Keratinocyte (primary cell): ENCODE results near the gene FILIP1. TPM values are rescaled to one million over a fixed set of nuclear protein-coding genes. Genes with fewer than 3 reads are reported as not detected.

Experiments
- DNase-seq: peaks from one replicate; pipeline ENCODE4 v3.0.0-alpha.2; 2011; ENCODE audit warnings: low read depth, missing footprints, low spot score
- FAIRE-seq: peaks from 2 replicates; lab custom pipeline; 2011; peaks lifted over from hg19 to GRCh38; lab: Jason Lieb, UNC
- H2AFZ ChIP-seq: 2 replicates; pipeline ENCODE4 v1.6.0; 2012; ENCODE audit warnings: low read length, control low read depth, inconsistent platforms; ENCODE audit not compliant: control insufficient read depth
- H3K27ac ChIP-seq: 2 replicates; pipeline ENCODE4 v1.5.1; 2011; ENCODE audit warnings: low read length; ENCODE audit not compliant: control insufficient read depth, insufficient read depth
- H3K27me3 ChIP-seq: 3 replicates; pipeline ENCODE4 v1.6.0; 2011; ENCODE audit warnings: low read length; ENCODE audit not compliant: control insufficient read depth, insufficient read depth; ENCODE audit errors: extremely low read depth
- H3K36me3 ChIP-seq, 2 experiments: 2 replicates in 1 of 2; 3 replicates in 1 of 2; pipeline ENCODE4 v1.5.1; 2011; ENCODE audit warnings: low read length in 2 of 2, mild to moderate bottlenecking in 1 of 2; ENCODE audit not compliant: control insufficient read depth in 2 of 2, insufficient read depth in 2 of 2; ENCODE audit errors: extremely low read depth in 1 of 2
- H3K4me1 ChIP-seq: 3 replicates; pipeline ENCODE4 v1.5.1; 2011; ENCODE audit warnings: low read length; ENCODE audit not compliant: control insufficient read depth, insufficient read depth; ENCODE audit errors: extremely low read depth
- H3K4me2 ChIP-seq: 3 replicates; pipeline ENCODE4 v1.6.0; 2011; ENCODE audit warnings: low read depth, low read length; ENCODE audit not compliant: control insufficient read depth, insufficient read depth; ENCODE audit errors: extremely low read depth
- H3K4me3 ChIP-seq, 3 experiments: fragments of 200-600 bp in 1 of 3; sonication (generic) in 1 of 3; 2 replicates in 2 of 3; 3 replicates in 1 of 3; pipeline ENCODE4 v1.5.1; 2011 to 2016; ENCODE audit warnings: low read length in 3 of 3, mild to moderate bottlenecking in 3 of 3, control low read depth in 2 of 3, inconsistent platforms in 1 of 3, low read depth in 1 of 3, mixed read lengths in 1 of 3, mixed run types in 1 of 3, moderate library complexity in 1 of 3; ENCODE audit not compliant: control insufficient read depth in 2 of 3, insufficient read depth in 2 of 3; ENCODE audit errors: extremely low read depth in 1 of 3
- H3K79me2 ChIP-seq: 2 replicates; pipeline ENCODE4 v1.6.0; 2012; ENCODE audit warnings: low read length; ENCODE audit not compliant: control insufficient read depth, insufficient read depth
- H3K9ac ChIP-seq: 3 replicates; pipeline ENCODE4 v1.6.0; 2011; ENCODE audit warnings: low read length; ENCODE audit not compliant: control insufficient read depth, insufficient read depth; ENCODE audit errors: extremely low read depth
- H3K9me1 ChIP-seq: 3 replicates; pipeline ENCODE4 v1.6.0; 2011; ENCODE audit warnings: low read length; ENCODE audit not compliant: control insufficient read depth, insufficient read depth; ENCODE audit errors: extremely low read depth
- H3K9me3 ChIP-seq: 2 replicates; pipeline ENCODE4 v1.5.1; 2012; ENCODE audit warnings: low read depth, low read length; ENCODE audit not compliant: control insufficient read depth
- H4K20me1 ChIP-seq: 3 replicates; pipeline ENCODE4 v1.6.0; 2011; ENCODE audit warnings: low read length; ENCODE audit not compliant: control insufficient read depth, insufficient read depth; ENCODE audit errors: extremely low read depth
- CTCF ChIP-seq, 3 experiments: IDR thresholded peaks in 1 of 3; conservative IDR thresholded peaks in 1 of 3; optimal IDR thresholded peaks in 1 of 3; 2 replicates in 2 of 3; 3 replicates in 1 of 3; pipeline versions ENCODE3 to v1.5.1; 2011; ENCODE audit warnings: low read length in 3 of 3, mild to moderate bottlenecking in 3 of 3, moderate library complexity in 2 of 3, control low read depth in 1 of 3, inconsistent platforms in 1 of 3; ENCODE audit not compliant: insufficient read depth in 2 of 3; ENCODE audit errors: extremely low read depth in 1 of 3
- EZH2 ChIP-seq: IDR thresholded peaks from one replicate; pipeline ENCODE4 v1.6.1; 2012; ENCODE audit warnings: inconsistent platforms, mild to moderate bottlenecking, low read length, moderate library complexity
- dilution Hi-C: fragments of 300-500 bp; cut with MboI; formaldehyde crosslinking; loops from one replicate; pipeline ENCODE4 v1.7.0; 2020; ENCODE audit warnings: low sequenced_read_pairs; ENCODE audit not compliant: extremely low pct_ligation_motif_present
- polyA plus RNA-seq, 5 experiments: library from polyadenylated mRNA; depleted of rRNA in 3 of 5; stranded (reverse) in 3 of 5; stranded (forward) in 1 of 5; unstranded in 1 of 5; fragments of >200 nt; gene quantifications; 1 replicate in 1 of 5; 2 replicates in 3 of 5; 3 replicates in 1 of 5; pipeline versions ENCODE4 v1.2.1 to v1.2.3, GENCODE V29; 2011 to 2012; ENCODE audit warnings: missing spikeins in 2 of 5, low read depth in 1 of 5, low replicate concordance in 1 of 5

Gene FILIP1
- polyA plus RNA-seq, 1 donor (not counting 4 experiments of a cell fraction or from before 2014, with no cell fraction given), result 0.01 TPM

- Histone ChIP-seq H3K4me2 (no peak overlapping the region), H3K9me1 (no peaks in the 10 kb centered on the region), H3K9me3 (no peaks in the 10 kb centered on the region), H3K4me3 (no peak overlapping the region), H3K27ac (no peak overlapping the region), H3K27me3 (peaks cover 3% of the 10 kb centered on the region), H3K4me1 (no peaks in the 10 kb centered on the region), H3K9ac (no peak overlapping the region), H3K36me3 (no peaks in the 10 kb centered on the region), H4K20me1 (no peaks in the 10 kb centered on the region), H2AFZ (no peak overlapping the region), H3K79me2 (no peaks in the 10 kb centered on the region)
- no peak for DNase-seq
- dilution Hi-C loops, result no loop called here
- TF ChIP-seq CTCF (optimal IDR thresholded peaks at IDR 0.05 in 1 of 3, IDR thresholded peaks at IDR 0.05 in 1 of 3, conservative IDR thresholded peaks at IDR 0.05 in 1 of 3; ENCODE audit: extremely low read depth in 1 of 3, insufficient read depth in 2 of 3, low read length in 3 of 3), result no peak
- TF ChIP-seq EZH2, result no peak
- no peak for FAIRE-seq
These were observed 13.2 kb downstream of the FILIP1 start for GRCh38 chr6:75480425-75480824.

DNA sequence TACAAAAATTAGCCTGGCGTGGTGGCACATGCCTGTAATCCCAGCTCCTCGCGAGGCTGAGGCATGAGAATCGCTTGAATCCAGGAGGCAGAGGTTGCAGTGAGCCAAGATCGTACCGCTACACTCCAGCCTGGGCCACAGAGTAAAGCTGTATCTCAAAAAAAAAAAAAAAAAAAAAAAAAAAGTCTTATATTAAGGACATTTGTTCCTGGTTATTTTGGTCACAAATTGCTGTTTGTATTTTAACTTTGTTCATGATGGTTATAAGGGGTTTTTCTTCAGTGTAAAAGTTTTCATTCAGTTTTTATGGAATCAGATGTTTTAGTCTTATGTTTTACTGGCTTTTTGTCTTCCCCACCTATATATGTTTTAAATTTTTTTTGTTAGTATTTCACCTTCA is 13.9 kb downstream of the FILIP1 start:
- H3K9me3 ChIP-seq, result no peaks in the 10 kb centered on the region
- H4K20me1 ChIP-seq, result no peaks in the 10 kb centered on the region
- dilution Hi-C loops, result no loop called here
- no peaks in the 10 kb centered on the region for H3K9me1 ChIP-seq
- no peaks in the 10 kb centered on the region for H3K36me3 ChIP-seq
- DNase-seq (no peak), FAIRE-seq (no peak)
- H2AFZ ChIP-seq, result no peak overlapping the region
- TF ChIP-seq EZH2 (no peak), CTCF (optimal IDR thresholded peaks at IDR 0.05 in 1 of 3, IDR thresholded peaks at IDR 0.05 in 1 of 3, conservative IDR thresholded peaks at IDR 0.05 in 1 of 3; ENCODE audit: extremely low read depth in 1 of 3, insufficient read depth in 2 of 3, low read length in 3 of 3) (no peak)
- no peak overlapping the region for H3K9ac ChIP-seq
- no peak overlapping the region for H3K4me3 ChIP-seq
- H3K27me3 ChIP-seq, result peaks cover 3% of the 10 kb centered on the region
- no peaks in the 10 kb centered on the region for H3K4me1 ChIP-seq
- H3K79me2 ChIP-seq, result no peaks in the 10 kb centered on the region
- no peak overlapping the region for H3K4me2 ChIP-seq
- no peak overlapping the region for H3K27ac ChIP-seq
